Activated CD4-positive, alpha-beta T cell treated with anti-CD3 and anti-CD28 coated beads, Interleukin-2, amount 50 U/mL, for 1 hour (primary cell): ENCODE data around the gene NDRG2.
"Not testable (repeated sequence)": the region's sequence is repeated elsewhere in the genome, so short reads cannot be mapped to it uniquely, and the experiment has no call there.

ENCODE experiments used
- DNase-seq: peaks from one replicate; pipeline ENCODE4 v3.0.0-alpha.2; 2020

The NDRG2 gene

DNA sequence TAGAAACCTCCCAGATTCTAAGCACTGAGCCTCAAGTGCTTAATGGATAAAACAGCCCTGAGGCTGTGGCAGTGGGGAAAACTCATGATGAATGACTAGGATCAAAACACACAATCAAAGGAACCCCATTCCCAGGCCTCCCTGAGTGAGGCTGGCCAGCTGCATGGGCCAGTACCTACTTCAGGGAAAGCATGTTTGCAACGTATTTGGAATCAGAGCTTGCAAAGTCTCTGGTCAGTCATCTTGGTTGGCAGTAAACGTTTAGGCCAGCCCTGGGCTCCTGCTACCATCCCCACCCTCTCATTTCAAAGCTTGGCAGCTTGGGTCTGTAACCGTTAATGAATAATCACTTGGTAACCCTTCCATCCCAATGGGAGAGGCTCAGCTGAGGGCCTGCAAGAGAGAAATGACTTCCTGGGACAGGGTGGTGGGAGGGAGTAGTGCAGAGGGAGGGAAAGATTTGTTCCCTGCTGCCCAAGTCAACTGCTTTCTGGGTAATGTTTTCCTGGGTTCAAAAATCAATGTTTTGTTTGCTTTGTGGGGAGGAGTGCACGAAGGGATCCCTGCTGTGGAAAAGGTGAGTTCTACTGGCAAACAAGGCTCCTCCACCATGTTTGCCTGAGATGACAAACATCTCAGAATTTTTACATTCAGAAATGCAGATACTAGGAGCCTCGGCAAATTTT is 30.7 kb upstream of the NDRG2 start:
- no peak for DNase-seq

DNA sequence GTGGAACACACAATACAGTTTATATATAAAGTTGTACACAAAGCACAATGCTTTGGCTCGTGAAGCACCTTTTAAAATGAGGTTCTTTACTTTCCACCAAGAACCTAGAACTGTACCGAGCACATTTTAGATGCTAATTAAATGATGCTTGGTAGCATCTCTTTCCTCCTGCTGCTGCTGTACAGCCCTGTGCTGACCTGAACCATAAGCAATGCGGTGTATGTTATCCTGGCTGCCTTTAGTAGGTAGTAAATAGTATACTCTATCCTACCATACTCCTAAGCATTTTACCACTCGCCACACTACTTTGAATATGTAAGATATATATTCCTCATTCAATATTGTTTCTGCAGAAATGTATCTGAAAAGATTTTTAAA is 29.9 kb upstream of the NDRG2 start:
- DNase-seq: no peak

DNA sequence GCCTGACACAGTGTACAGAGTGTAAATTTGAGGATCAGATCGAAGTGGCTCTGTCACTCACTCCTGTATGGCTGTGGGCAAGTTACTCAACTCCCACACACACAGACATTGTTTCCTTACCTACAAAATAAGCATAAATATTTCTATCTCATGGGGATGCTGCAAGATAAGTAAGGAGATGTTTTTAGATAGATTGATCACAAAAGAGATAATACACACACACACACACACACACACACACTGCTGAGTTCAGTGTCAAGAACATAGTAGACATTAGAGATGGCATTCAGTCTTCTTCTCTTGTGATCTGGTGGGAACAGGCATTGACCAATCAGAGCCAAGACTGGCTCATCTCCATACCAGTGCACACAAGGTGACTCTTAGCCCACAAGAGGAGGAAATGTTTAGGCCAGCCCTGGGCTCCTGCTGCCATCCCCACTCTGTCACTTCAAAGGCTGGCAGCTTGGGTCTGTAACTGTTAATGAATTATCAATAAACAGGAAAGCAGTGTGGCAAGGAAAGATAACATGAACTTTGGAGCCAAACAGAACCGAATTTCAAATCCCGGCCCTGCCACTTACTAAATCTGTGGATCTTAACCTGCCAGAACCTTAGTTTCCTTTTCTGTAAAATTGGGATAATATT is 29.4 kb upstream of the NDRG2 start:
- no peak for DNase-seq

DNA sequence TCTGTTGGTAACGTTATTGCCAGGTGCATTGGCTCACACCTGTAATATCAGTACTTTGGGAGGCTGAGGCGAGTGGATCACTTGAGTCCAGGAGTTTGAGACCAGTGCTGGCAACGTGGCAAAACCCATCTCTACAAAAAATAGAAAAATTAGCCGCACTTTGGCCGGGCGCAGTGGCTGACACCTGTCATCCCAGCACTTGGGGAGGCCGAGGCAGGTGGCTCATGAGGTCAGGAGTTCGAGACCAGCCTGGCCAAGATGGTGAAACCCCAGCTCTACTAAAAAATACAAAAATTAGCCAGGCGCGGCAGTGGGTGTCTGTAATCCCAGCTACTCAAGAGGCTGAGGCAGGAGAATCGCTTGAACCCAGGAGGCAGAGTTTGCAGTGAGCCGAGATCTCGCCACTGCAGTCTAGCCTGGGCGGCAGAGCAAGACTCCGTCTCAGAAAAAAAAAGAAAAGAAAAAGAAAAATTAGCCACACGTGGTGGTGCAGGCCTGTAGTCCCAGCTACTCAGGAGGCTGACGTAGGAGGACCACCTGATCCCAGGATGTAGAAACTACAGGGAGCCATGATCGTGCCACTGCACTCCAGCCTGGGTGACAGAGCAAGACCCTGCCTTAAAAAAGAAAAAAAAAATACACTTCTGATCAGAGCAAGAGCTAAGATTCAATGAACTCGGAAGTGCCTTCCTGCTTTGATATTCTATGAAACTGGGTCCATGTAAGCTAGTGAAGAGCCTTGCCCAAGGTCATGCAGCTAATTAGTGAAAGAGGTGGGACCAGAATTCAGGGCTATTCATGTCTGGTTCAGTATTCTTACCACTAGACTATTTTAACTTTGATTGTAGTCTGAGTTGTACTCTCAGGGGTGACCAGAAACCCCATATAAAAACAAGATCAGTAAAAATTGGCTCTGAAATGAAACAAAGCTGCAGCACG is 28.6 kb upstream of the NDRG2 start:
- DNase-seq: no peak

DNA sequence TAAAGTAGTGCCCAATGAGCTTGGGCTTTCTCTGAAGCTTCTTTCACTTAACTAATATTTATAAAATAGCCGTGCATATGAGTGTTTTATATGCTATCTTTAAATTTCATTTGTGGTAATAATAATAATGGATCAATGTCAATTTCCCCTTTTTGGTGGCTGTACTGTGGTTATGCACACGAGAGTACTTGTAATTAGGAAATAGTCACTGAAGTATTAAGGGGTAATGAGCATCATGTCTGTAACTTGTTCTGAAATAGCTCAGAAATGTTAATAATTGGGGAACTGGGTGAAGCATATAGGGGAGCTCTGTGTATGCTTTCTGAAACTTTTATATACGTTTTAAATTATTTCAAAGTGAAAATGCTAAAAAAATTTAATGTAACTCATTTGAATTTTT is 25.7 kb upstream of the NDRG2 start:
- no peak for DNase-seq

DNA sequence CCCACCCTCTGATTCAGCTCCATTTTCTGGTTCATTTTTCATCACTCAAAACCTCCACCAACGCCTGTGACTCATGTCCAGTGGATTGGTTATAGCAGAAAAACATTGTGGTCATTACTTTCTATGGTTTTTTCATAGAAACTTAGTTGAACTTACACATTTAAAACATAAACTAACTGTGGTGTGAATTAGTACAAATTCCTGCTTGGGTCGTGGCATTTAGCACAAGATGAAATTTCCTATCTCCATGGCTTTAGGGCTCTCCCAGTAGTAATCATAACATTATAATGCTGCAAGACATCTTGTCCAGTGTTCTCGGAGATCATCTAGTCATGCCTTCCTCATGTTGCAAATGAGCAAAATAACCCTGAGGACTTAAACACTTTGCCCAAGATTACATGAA is 24.4 kb upstream of the NDRG2 start:
- DNase-seq: no peak

DNA sequence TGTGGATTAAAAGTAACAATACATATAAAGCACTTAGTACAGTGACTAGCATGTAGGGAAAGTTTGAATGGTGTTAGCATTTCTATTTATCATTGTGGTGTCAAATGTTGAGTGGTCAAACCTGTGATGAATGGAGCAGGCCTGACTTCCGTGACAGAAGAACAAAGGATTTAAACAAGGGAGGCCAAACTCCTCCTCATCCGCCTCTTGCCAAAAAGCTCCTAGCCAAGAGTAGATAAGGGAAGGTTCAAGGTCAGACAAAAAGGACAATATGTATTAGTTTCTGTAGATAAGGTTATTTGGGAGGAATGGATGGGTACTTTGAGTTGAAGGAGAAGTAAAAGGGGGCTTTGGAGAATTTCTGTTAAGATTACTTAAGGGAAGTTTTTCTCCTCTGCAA is 23.8 kb upstream of the NDRG2 start:
- no peak for DNase-seq

DNA sequence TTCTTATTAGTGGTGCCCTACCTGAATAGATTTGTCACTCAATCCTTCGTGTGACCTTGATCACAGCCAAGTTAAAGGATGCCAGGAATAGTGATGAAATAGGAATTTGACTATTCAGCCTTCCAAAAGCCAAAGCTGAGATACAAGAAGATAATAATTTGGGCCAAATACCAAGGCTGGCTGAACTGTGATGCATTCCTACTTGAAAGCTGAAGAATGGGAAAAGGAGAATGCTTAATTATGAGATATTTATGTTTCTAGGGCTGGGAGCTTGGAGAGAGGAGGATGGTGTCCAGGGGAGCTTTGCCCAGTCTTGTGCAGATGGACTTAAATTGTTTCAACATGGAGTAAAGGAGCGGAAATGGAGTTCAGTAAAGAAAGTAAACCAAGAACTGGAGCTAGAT is 22.5 kb upstream of the NDRG2 start:
- DNase-seq: no peak

DNA sequence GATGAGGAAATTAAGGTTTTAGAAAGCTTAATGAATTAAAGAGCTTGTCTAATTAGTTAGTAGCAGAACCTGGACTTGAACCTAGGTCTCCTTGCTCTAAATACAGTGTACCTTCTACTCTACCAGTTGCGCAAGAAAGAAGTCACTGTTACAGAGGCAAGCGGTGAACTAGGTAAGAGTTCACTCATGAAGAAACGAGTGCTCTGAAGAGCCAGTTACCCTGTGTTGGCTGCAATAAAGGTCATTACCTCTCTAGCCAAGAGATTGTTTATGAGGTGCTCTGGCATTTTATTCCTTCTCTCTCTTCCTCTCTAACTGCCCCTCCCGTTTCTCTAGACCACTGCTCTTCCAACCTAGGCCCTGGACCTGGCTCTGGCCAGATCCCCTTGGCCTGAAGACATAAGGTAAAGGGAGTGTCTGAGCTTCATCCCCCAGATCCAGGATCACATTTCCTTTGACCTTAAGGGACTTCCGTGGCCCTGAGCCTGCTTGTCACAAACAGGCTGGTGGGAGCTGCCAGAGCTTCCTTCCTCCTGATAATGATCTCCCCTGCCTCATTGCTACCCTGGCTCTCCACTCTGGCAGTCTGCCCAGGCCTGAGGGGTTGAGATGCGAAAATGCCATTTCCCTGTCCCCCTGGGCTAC is 19.2 kb upstream of the NDRG2 start:
- DNase-seq: no peak

DNA sequence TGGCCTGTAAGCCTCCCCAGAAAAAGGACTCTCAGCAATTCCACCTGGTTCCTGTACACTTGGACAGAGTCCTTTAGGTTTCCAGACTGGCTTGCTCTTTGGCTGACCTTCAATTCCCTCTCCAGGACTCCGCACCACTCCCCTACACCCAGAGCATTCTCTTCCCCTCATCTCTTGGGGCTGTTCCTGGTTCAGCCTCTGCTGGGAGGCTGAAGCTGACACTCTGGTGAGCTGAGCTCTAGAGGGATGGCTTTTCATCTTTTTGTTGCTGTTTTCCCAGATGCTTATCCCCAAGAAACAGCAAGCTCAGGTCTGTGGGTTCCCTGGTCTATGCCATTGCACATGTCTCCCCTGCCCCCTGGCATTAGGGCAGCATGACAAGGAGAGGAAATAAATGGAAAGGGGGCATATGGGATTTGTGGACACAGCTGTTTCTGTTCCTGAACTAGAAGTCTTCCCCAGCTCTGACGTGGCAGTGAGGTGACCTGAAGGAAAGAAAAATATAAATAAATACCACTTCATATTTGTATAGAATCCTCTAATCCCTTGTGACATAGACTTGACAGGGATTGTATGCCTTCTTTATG is 18.6 kb upstream of the NDRG2 start:
- no peak for DNase-seq

DNA sequence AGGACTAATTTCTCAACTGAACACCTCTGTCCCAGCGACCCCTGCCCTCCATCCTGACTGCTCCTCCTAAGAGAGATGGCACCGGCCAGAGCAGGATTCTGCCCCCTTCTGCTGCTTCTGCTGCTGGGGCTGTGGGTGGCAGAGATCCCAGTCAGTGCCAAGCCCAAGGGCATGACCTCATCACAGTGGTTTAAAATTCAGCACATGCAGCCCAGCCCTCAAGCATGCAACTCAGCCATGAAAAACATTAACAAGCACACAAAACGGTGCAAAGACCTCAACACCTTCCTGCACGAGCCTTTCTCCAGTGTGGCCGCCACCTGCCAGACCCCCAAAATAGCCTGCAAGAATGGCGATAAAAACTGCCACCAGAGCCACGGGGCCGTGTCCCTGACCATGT is 18.1 kb upstream of the NDRG2 start:
- DNase-seq: no peak

DNA sequence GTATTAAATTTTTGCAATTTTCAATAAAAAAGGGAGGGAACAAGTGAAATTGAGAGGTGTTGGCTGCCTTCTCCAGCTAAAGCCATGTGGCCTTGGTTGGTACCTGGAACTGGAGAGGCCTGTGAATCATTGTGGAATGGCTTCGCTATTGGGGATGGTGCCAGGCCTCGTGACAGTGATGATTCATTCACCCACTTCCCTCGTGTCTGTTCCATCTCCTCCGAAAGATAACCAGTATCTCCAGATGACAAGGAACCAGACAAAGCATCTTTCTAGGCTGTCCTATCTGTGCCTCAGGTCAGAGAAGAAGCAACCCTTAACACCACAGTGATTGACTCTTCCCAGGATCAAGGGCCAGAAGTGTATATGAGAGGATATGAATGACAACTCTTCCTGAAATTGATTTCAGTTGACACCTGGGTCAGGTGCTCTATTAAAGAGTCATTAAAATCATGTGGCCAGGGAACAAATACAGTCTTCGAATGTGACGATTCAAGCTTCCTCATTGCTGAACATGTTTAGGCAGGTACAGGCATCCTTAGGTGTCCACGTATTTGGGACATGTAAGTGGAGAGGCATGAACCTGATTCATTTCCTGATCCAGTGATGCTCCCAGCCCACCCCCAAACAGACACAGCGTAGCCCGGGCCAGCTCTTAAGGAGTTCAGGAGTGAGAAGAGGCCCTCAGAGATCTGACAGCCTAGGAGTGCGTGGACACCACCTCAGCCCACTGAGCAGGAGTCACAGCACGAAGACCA is 17.0 kb upstream of the NDRG2 start, which contains the start of gene RNASE7:
TSS of gene RNASE7 (plus strand) at position 687 of the 758 bp plus-strand sequence. CDS start 631 bp downstream, outside the sequence.
- DNase-seq: no peak

DNA sequence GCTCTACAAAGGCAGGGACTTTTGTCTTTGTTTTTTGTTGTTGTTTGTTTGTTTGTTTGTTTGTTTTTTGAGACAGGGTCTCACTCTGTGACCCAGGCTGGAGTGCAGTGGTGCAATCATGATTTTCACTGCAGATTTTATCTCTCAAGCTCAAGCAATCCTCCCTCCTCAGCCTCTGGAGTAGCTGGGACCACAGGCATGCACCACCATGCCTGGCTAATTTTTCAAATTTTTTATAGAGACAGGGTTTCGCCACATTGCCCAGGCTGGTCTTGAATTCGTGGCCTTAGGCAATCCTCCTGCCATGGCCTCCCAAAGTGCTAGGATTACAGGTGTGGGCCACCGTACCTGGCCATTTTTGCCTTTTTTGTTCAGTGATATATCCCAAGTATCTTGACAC is 16.1 kb upstream of the NDRG2 start:
- DNase-seq: not testable (repeated sequence)

DNA sequence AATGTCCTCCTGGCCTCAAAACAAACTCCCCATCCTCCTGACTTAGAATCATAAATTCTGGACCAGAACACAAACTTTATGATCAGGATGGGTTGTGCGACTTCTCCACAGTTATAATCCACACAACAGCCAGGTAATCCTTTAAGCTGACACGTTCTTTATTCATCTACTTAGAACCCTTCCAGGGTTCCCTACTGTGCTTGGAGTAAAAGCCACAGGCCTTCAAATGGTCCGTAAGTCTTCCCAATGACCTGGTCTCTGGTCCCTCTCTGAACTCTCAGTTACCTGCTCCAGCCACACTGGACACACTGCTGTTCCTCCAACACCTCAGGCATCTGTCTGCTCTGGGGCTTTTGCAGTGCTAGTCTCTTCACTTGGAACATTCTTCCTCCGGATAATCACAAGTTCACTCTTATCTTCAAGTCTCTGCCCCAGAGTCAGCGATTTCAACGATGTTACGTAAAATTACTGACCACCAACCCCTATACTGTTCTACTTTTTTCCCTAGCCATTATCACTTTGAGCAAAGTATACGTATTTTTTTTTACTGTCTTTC is 15.6 kb upstream of the NDRG2 start:
- no peak for DNase-seq

DNA sequence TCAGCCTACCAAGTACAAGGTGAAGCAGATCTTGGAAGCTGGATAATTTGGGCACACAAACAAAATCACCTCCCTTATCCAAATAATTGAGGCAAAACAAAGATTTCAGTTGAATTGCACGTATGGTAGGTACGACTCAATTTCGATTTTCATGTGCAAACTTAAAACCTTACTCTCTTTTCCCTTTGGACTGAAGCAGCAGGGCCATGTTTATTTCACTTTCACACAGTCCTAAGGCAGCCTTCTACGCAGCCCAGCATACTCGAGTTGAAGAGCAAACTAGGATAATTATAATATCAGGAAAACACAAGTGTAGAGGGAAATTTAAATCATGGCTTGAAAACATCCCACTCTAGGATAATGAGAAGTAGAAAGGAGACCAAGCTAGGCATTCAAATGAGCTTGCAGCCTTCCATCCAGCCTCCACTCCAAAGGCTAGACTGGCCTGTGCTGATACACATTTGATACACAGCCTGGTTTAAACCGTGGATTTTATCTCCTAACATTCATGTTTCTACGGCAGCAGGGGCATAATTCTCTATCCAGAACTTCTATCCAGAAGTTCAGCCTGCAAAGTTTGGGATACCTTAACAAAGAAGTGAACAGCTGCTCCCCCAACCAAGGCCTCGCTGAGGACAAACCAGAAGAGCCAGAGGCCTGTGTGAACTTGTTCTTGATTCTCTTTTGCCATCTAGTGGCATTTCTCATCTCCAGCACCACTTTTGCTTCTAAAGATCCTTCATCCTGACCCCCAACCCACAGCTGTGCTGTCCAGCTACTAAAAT is 14.9 kb upstream of the NDRG2 start:
- DNase-seq: peak; percentile 16

DNA sequence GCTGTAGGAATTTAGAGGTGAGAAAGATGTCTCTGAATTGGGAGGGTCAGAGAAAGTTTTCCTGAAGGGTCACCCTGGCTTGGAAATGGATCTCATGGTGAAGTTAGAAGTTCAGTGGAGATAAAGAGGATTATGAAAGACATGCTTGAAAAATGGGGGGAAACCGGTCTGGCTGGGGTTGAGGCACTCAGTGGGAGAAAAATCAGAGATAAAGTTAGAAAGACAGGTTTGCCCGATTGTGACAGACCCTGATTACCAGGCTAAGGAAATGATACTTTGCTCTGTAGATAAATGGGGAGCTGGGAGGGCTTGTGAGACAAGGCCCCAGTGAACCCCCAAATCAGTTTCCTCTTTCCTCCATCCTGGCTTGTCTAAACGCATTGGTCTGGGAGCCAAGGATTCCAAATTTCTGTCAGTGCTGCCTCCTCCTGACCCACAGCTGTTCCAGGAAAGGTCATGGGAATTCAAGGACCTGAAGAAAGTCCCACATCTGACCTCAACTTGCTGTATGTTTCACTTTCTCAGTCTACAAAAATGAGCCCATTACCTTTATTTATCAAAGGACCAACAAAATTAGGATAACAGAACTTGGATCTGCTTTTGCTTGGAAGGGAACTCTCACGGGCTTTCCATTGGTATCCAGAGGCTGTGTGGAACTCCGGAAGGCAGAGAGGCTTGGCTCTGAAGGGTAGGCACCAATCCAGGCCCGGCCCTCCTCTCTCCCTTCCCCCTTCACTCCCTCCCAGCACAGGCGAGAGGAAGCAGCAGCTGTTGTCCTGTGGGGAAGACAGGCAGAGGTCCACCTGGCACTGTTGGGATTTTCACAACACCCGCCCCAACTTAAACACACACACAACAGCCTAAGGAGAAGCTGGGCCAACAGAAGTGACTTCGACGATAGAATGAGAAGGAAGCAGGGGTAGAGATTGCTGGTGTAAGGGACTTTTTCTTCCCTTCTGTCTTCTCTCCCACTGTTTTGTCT is 13.9 kb upstream of the NDRG2 start:
- no peak for DNase-seq

DNA sequence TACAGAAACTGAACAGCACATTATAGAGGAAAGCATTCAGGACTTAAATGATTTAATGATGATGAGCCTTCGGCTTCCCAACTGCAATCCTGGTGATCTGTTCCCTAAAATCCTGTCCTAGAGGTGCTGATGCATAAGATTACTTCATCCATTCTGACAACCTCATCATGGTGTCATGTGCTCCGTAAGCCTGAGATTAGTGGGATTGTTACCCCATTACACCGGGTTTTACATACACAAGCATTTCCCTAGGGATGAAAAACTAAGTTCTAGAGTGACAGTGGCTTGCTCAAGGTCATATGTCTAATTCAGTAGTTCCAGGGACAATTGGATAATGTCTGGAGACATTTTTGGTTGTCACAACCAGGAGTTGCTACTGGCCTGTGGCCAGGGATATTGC is 12.3 kb upstream of the NDRG2 start:
- DNase-seq: no peak

DNA sequence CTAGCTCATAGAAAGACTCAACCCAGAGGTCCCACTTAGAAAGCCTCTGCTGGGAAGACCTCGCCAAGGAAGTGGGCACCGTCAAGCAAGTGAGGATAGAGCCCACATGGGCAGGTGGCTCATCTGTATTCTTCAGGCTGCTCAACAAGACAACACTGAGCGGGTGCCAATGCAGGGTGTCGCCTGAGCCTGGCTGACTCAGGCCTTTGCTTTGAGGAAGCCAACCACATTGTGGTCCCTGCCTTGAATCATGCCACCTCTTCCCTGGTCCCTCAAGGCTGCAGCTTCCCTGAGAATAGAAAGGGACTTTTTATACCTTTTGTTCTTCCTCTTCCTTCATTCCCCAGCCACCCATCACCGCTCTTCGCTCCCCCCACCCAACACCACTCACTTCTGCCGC is 11.9 kb upstream of the NDRG2 start:
- DNase-seq: no peak

DNA sequence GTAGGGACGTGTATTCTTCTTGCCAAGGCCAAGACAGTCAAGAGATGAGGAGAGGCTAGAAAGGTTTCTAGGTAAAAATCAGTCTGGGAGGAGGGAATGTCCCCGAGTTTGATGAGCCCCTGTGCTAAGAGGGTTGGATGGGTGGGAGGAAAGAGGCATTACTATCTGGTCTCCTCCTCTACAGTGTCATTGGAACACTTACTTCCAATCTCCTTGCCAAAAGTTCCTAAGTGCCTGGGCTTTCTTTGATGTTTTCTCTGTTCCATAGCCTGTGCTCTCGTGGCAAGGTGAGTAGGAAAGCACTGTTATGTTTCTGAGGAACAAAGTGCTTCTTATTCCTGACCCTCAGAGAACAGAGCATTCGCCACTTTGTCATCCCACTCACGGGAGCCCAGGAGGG is 9.8 kb upstream of the NDRG2 start, which contains the start of gene RNASE13:
TSS of gene RNASE13 (minus strand) at position 101 of the 400 bp plus-strand sequence. CDS start 519 bp downstream, outside the sequence.
- no peak for DNase-seq
